GM21737 (cell line): ENCODE data around the gene NDE1.
"Not testable (repeated sequence)": the region's sequence is repeated elsewhere in the genome, so short reads cannot be mapped to it uniquely, and the experiment has no call there.

ENCODE experiments used
- ATAC-seq: cut with Tn5 transposase; IDR thresholded peaks from one replicate; pipeline ENCODE4 v1.9.1; 2021; ENCODE audit warnings: mild to moderate bottlenecking, moderate library complexity; ENCODE audit not compliant: unreplicated experiment

NDE1 gene

GRCh38 chr16:15650019-15650697 lies at the start of gene NDE1:
Gene NDE1, plus strand, starts transcription at chr16:15650245. Its CDS starts 14,534 bp downstream, at chr16:15664779.
- ATAC-seq, result peak; percentile 75

DNA sequence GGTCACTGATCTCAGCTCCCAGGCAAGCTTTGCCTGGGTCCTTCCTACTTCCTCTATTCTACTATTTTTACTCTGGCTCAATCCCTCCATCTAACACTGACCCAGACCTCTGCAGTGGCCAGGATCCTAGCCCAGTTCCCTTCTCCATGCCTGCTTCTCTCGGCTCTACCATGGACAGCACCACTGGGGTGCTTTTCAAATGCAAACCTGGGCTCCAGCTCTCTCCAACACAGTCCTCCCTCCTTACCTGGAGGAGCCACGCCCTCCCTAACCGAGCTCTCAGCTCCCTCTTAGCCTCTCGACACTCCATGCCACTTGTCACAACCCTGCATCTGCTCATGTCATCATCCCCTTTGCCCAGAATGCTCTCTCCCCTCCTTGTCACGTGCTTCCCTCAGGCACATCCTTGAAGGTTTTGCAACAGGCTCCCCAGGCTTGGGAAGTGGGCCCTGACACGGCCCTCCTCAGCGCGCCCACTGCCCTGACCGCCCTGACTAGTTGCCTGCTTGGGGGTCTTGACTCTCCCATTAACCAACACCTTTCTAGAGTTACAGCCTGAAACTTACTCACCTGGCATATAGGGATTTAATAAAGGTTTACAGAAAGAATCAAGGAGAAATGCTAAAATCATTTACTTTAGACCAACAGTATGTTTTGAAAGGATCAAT lies 48.7 kb upstream of the NDE1 start:
- ATAC-seq, result no peak

- ATAC-seq, result no peak
Observed at GRCh38 chr16:15602285-15603044, 47.6 kb upstream of the NDE1 start.

DNA sequence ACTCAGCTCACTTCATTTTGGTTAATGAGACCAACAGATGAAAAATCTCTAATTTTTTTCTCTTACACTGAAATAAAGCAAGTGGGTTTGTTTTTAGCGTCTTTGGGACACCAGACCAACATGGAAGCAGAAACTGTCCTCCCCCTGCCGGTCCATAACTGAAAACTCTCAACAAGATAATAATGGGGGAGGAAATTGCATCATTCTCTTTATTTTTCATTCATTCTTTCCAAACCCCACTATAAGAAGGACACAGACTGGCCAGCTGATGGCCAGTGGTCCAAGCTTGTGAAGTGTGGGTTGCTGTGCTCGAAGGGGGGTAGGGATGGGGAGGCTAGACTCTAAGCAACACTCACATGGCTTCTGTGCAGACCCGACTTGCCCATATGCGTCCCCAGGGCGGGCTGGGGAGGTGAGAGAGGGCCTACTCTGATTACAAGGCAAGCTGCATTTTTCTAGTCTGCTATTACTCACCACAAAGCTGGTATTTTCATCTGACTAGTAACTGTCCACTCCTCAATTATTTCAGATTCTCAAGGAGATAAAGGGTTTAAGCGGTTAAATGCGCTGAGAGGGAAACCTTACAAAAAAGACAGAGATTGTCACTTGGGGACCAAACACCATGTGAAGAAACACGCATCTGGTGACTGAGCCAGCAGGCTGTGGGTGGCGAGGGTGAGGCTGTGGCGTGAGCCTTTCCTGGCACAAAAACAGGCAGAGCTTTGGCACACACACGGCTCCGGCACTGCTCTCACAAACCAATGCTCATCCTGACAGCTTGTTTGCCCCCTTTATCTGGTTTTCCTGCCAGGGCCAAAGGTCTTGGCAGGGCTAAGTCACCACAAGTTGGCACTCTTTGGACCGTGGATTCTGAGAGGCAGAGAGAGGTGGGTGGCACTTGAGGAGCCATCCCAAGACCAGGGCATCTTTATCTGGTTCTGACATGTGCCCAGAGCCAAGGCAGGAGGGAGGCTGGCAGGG lies 45.3 kb upstream of the NDE1 start:
- no peak for ATAC-seq

- ATAC-seq, result no peak
Observed at GRCh38 chr16:15605839-15606517, 44.1 kb upstream of the NDE1 start.

GRCh38 chr16:15606518-15607220 lies 43.4 kb upstream of the NDE1 start:
- no peak for ATAC-seq

GRCh38 chr16:15607221-15607699 lies 42.8 kb upstream of the NDE1 start:
- ATAC-seq, result not testable (repeated sequence)

GRCh38 chr16:15607700-15608396 lies 42.2 kb upstream of the NDE1 start:
- ATAC-seq, result no peak

- ATAC-seq, result no peak
Observed at GRCh38 chr16:15608398-15609285, 41.4 kb upstream of the NDE1 start.

GRCh38 chr16:15609286-15609649 lies 40.8 kb upstream of the NDE1 start:
- ATAC-seq, result no peak

DNA sequence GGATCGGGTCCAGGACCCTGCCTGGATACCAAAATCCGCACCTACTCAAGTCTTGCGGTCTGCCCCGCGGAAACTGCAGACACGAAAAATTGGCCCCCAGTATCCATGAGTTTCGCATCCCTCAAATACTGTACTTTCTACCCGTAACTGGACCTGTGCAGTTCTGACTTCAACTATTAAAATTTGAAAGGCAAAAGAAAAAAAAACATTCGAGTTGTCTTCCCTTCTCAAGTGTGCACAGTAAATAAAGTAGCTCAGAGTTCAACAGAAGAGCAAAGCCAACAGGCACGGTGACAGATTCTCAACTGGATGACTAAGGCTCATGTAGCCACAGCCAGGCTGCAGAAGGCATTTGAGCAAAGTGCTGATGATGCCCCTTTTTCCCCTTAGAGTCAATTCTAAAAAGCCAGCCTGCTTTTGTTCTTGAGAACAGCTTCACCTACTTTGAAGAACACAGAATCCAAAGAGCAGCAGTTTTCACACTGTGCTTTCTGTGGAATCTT lies 39.6 kb upstream of the NDE1 start:
- no peak for ATAC-seq

- ATAC-seq, result no peak
Observed at GRCh38 chr16:15611610-15612009, 38.4 kb upstream of the NDE1 start.

- ATAC-seq, result no peak
Observed at GRCh38 chr16:15613676-15614075, 36.4 kb upstream of the NDE1 start.

GRCh38 chr16:15616012-15616411 lies 34.0 kb upstream of the NDE1 start:
- no peak for ATAC-seq

GRCh38 chr16:15616475-15617165 lies 33.4 kb upstream of the NDE1 start:
- ATAC-seq, result no peak

DNA sequence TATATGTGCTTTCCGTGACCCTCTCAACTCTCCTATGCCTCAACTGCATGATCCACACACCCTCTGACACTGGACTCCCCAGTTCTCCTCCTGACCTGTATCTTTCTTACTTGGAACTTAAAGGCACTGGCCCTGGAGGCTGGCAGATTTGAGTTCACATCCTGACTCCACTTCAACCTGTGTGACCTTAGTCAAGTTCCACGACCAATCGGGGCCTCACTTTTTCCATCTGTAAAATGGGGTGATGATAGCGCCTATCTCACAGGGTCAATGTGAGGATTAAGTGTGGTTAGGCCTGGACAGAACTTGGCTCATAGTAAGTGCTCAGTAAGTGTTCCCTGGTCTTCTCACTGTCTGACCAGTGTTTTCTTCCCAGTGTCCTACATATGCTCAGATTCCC lies 32.1 kb upstream of the NDE1 start:
- no peak for ATAC-seq

- ATAC-seq, result no peak
Observed at GRCh38 chr16:15618392-15618791, 31.7 kb upstream of the NDE1 start.
